HG03280 (cell line): ENCODE data around the gene SPOCK3.

Source experiments
- ATAC-seq: cut with Tn5 transposase; IDR thresholded peaks from one replicate; pipeline ENCODE4 v1.9.1; 2021; ENCODE audit warnings: mild to moderate bottlenecking, moderate library complexity; ENCODE audit not compliant: unreplicated experiment

Gene SPOCK3

DNA sequence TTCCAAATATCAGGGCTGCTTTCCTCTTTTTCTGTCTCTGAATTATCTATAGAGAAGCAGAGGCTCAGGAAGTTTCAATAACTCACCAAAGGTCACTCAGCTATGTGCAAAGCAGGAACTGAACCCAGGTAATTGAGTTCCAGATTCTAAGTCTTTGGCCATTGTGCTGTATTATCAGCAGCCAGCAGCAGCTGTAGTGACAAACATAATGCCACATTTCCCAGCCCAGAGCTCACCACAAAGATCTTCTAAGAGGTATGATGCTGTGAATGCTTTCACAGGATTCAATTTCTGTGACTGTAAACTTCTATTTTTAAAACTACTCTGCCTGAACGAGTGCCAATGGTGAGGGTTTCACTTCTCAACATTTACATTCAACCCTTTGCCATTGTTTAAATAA lies 56.4 kb downstream of the SPOCK3 start:
- no peak for ATAC-seq

DNA sequence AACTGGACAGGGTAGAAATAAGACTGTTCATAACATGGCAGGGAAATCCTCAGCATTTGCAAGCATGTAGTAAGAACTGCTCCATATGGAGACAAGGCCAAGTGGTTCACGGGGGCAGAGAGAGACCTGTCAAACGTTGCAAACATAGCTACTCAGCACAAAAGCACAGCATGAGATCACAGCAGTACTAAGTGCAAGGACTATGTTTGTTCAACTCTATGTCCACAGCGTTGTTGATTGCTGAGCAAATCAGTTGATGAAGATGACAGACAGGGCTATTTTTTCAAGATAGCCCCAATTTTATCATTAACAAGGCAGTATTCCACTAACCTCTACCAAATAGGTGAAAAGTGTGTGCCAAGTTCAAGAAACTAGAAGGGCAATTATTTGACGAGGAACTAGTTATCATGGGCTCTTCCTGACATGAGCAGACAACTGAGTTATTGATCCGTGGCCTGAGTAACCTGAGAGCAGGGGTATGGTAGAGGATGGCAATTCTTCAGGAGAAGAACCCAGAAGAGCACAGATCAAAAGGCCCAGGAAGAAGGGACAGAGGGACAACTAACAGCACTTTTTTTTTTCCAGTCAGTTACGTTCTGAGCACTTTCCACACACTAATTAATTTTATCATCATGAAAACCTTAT lies 57.4 kb downstream of the SPOCK3 start:
- no peak for ATAC-seq

- no peak for ATAC-seq
These were observed 62.4 kb downstream of the SPOCK3 start for GRCh38 chr4:167171928-167172327.

GRCh38 chr4:167168611-167169010 lies 65.7 kb downstream of the SPOCK3 start:
- no peak for ATAC-seq

DNA sequence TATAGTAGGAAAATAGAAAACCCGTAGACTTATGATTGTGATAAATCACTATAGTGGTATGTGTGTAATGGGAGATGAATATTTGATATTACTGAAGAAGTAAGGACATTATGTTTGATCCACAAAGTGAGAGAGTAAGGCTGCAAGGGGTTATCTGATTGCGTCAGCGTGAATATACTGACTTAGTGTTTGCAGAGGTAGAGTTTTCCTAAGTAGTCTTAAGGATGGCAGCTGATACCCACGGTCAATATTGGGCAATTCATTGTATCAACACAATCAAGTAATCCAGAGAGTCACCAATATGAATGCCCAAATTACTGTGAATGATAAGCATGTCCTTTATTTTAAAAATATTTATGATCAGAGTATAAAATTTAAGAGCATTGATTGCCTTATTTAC lies 83.7 kb downstream of the SPOCK3 start:
- ATAC-seq = no peak

- ATAC-seq = no peak
These were observed 89.7 kb downstream of the SPOCK3 start for GRCh38 chr4:167144605-167145004.

GRCh38 chr4:167143018-167143417 lies 91.3 kb downstream of the SPOCK3 start:
- no peak for ATAC-seq

DNA sequence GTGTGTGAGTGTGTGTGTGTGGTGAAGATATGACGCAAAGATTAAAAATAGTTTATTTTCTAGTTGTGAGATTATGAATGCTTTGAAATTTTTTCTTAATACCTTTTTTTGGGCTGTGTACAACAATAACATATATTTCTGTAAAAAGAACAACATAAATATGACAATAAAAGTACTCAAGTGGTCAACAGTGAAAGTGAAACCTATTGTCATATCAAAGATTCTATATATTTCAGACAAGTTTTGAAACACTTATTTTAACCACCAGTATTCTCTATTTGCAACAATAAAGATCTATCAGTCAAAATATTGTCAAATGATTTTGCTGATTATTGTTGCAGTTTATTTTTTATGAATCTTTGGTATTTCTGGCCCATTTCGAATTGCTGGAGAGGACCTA lies 98.0 kb downstream of the SPOCK3 start:
- ATAC-seq = no peak

DNA sequence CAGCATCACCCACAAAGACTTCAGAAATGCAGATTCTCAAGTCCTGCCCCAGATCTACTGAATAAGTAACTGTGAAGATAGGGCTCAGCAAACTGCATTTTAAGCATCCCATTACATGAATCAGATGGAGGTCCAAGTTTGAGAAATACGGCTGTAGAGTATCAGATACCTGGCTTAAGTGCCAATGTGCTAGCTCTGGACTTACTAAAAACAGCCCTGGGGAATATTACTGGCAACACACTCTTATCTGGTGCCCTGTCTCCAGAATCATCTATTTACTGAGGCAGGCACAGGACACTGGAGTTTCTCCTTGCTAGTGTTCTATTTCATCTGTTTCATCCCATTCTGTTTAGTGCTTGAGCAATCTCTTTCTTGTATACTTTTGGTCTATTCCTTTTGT lies 105.1 kb downstream of the SPOCK3 start:
- no peak for ATAC-seq

DNA sequence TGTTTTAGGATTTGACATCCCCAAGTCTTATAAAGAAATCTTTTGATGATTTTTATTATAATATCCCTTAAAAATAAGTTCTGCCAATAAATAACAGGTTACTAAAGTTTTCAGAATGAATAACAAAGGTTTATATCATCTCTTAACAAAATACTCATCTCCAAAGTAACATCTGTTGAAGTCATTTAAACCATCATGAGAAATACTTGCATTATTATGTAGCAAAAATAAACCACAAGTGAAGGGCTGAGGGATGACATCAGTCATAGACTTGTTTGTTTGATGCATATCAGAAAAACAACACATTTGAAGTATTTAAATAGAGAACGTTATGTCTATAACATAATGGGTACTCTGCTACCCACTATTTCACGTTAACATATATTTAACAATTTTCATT lies 114.9 kb downstream of the SPOCK3 start:
- ATAC-seq = no peak

DNA sequence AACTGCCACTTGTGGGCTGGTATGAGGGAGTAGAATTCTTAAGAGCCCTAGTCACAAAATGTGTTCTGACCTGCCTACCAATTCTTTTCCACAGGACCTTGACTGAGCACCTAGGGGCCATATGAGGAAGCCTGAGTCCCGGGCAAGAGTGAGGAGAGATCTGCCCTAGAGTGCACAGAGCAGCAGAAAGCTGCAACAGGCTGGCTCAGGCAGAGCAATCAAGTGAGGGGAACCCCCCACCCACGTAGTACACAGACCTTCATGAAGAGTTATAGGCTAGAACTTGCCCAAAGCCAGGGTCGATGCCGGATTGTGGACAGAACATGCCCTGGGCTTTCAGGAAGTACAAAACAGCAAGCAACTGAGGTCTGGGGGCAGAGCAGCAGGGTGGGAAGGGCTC lies 117.0 kb downstream of the SPOCK3 start:
- no peak for ATAC-seq

DNA sequence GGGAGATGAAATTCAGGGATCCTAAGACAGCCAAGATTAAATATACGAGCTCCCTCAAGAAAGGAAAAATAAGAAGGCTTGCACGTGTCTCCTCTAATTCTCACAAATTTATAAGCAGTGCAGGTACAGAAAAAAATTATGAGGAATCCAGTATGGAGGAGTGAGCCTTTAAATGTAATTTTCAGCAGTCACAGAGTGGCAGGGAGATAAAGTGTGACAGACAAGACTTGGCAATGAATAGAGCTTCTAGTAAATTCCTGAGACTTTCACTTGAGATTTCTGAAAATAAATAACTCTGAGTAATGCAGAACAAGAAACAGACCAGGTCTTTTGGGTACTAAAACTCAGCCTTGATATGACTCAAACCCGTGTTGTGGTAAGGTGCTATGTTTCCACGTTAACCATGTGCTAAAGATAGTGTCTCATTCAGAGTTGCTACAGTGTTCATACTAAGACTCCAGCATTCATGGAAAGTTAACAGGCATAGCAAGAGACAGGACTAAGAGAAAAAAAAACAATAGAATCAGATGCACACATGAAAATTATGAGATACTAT lies 119.8 kb downstream of the SPOCK3 start:
- ATAC-seq = no peak

- ATAC-seq = no peak
These were observed 122.7 kb downstream of the SPOCK3 start for GRCh38 chr4:167111622-167112021.

DNA sequence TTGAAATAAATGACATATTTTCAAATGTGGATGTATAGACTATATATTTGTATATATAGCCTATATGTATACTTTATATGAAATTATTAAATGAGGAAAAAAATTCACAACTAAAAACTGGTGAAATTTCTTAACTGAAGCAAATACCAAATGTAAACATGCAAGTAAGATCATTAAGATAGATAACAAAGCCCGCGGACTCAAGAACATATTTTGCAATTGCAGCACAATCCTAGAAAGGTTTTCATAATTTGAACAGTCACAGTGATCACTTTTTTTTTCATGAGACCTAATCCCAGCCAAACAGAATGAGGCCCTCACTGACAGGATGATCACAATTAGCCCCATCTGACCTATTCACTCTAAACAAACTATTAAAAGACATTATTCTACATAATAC lies 123.2 kb downstream of the SPOCK3 start:
- no peak for ATAC-seq

- ATAC-seq = no peak
These were observed 124.4 kb downstream of the SPOCK3 start for GRCh38 chr4:167109859-167110258.

- no peak for ATAC-seq
These were observed 128.4 kb downstream of the SPOCK3 start for GRCh38 chr4:167105857-167106256.

DNA sequence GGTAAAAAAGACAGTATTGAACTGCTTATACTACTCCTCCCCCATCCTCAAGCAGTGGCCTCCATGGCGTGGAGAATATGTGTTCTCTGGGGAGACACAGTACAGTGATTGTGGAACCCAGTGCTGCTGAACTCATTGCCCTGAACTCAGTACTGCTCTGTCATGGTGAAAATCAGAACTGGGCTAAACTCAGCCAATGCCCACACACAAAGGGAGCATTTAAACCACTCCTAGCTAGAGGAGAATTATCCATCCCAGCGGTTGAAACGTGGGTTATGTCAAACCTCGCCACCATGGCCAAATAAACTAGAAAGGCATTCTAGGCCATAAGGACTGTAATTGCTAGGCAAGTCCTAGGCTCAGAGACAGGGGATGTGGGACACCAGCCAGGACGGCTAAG lies 131.8 kb downstream of the SPOCK3 start:
- no peak for ATAC-seq

GRCh38 chr4:167101035-167101434 lies 133.3 kb downstream of the SPOCK3 start:
- no peak for ATAC-seq

GRCh38 chr4:167100120-167100519 lies 134.2 kb downstream of the SPOCK3 start:
- peak; percentile 84 for ATAC-seq

- ATAC-seq = peak; percentile 72
These were observed 146.2 kb downstream of the SPOCK3 start for GRCh38 chr4:167088115-167088514.

DNA sequence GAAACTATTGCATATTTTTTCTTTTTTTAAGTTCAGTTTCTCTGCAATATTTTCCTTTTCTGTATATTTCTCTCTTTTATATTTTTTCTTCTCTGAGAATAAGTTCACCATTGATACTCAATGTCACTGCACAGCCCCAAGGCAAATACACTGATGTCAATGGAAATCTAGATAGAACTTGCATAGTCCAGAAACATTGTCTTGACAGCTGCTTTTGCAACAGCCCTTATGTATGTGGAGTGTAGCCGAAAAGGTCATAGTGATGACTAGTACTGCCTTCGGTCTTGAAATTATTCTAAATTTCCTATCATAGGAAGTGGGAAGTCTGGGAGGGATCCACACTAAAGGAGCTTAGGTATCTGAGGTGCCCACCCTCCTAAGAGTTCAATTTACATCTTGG lies 150.0 kb downstream of the SPOCK3 start:
- no peak for ATAC-seq

- ATAC-seq = no peak
These were observed 154.5 kb downstream of the SPOCK3 start for GRCh38 chr4:167079762-167080161.

GRCh38 chr4:167052631-167053091 lies 181.6 kb downstream of the SPOCK3 start:
- no peak for ATAC-seq
